Esophagus muscularis mucosa (tissue), 4 donors: Measurements from ENCODE around the gene NQO2.

ENCODE experiments used
- CTCF ChIP-seq, 3 experiments: fragments of 200-600 bp in 2 of 3; fragments of 450-650 bp in 1 of 3; sonication (generic) in 2 of 3; IDR thresholded peaks; one replicate each; pipeline ENCODE4 v1.5.1; 2017 to 2019; ENCODE audit warnings: antibody characterized with exemption in 3 of 3, mild to moderate bottlenecking in 2 of 3, moderate library complexity in 1 of 3
- EP300 ChIP-seq: sonication (generic); formaldehyde crosslinking; IDR thresholded peaks from one replicate; pipeline ENCODE4 v1.6.1; 2017; ENCODE audit warnings: antibody characterized with exemption
- POLR2A ChIP-seq: fragments of 450-650 bp; IDR thresholded peaks from one replicate; pipeline ENCODE4 v1.6.1; 2017; ENCODE audit warnings: antibody characterized with exemption, moderate library complexity, mild to moderate bottlenecking, low read depth
- POLR2AphosphoS5 ChIP-seq, 2 donors: sonication (generic); formaldehyde crosslinking; IDR thresholded peaks; one replicate each; pipeline ENCODE4 v1.6.1; 2017; ENCODE audit warnings: antibody characterized with exemption in 2 of 2

GRCh38 chr6:2993755-2994317 lies 5.9 kb upstream of the NQO2 start:
- TF ChIP-seq CTCF (IDR thresholded peaks at IDR 0.05) = no peak
- no peak for TF ChIP-seq EP300
- TF ChIP-seq POLR2AphosphoS5 (IDR thresholded peaks at IDR 0.05) = no peak
- no peak for TF ChIP-seq POLR2A
